ENCODE results near the gene NFAM1. TPM values are rescaled to one million over a fixed set of nuclear protein-coding genes. Genes with fewer than 3 reads are reported as not detected.

The NFAM1 gene
- total RNA-seq, 2 donors from 2014 or later = 0.07 to 0.54 TPM

DNA sequence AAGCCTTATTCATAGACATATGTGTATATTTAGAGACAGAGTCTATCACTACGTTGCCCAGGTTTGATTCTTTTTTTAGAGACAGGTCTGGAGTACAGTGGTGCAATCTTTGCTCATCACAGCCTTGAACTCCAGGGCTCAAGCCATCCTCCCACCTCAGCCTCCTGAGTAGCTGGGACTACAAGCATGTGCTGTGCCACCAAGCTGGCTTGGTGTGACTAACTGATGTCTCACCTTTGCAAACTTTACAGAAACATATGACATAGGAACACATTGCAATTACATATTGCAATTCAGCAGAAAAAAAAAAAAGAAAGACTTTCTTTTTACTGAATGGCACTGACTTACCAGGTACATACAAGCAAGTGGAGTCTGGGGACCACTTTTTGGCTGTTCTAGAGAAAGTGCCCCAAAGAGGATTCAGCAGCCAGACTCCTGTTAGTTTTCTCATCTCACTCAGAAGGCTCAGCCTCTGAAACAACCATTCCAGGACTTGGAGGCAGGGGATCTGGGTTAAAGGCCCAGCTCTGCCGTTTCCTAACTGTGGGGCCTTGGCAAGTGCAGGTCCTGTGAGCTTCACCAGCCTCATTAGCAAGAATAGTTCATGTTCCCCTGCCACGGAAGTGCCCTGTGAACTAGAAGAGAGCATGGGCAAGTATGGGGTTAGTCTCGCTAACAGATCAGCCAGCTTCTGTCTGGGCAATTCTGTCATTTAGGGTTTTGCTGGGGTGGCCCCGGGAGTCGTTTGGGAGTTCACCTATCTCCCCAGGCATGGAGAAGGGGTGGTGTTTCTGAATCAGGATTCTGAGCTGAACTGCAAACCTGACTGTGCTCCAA lies 11.3 kb upstream of the NFAM1 start:
- peak; percentile 29 to 64 for ATAC-seq
- Mint-ChIP-seq H3K36me3 (no peaks in the 10 kb centered on the region), H3K27ac (peak overlapping the region; percentile 22 to 82), H3K9me3 (no peaks in the 10 kb centered on the region)
- no peak for DNase-seq (ENCODE audit: low spot score in 2 of 2)

- no peak for ATAC-seq
- Mint-ChIP-seq H3K9me3 (no peaks in the 10 kb centered on the region), H3K36me3 (no peaks in the 10 kb centered on the region), H3K27ac (peak overlapping the region in 1 of 2 donors; percentile 82)
- no peak for DNase-seq (ENCODE audit: low spot score in 2 of 2)
Measured at GRCh38 chr22:42442748-42443147, 10.5 kb upstream of the NFAM1 start.

- ATAC-seq = no peak
- no peak for DNase-seq (ENCODE audit: low spot score in 2 of 2)
- no peaks in the 10 kb centered on the region for H3K36me3 Mint-ChIP-seq
- no peak overlapping the region for H3K27ac Mint-ChIP-seq
- H3K9me3 Mint-ChIP-seq = no peaks in the 10 kb centered on the region
Measured at GRCh38 chr22:42440728-42441127, 8.5 kb upstream of the NFAM1 start.

DNA sequence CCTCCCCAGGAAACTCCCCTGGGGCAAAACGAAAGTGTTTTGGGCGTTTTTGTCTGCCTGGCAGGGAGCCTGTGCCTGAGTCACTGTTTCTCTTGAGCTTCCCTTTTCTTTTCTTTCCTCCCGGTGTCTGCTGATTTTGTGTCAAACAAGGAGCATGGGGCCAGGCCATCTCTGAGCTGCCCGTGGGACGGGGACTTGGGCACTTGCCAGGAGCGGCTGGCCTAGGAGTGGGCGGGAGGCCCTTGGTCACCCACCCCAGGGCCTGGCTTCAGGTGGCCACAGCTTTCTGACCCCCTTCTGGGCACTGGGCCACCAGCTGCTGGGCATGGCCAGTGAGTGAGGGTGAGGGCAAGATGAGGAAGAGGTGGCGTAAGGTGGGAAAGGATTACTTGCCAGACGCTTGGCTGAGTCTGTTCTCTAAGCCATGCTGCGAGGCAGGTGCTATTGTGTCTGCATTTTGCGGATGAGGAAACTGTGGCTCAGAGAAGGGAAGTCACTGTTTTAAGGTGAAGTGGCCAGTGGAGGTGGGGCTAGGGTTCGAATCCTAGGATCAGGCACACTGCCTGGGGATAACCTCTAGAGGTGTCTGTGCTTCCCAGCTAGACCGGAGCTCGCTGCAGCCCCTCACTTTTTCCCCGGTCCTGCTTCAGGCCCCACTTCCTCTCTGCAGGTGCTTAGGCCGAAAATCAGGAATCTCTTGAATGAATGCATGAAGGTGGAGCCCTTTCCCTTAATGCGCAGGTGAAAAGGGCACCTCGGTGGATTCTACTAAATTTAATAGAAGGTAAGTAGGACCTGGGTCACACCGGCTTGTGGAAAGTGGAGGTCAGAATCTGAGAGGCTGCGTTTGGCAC lies 7.8 kb upstream of the NFAM1 start:
- no peaks in the 10 kb centered on the region for H3K36me3 Mint-ChIP-seq
- H3K9me3 Mint-ChIP-seq = no peaks in the 10 kb centered on the region
- DNase-seq (ENCODE audit: low spot score in 2 of 2) (no peak), ATAC-seq (no peak)
- peak overlapping the region; percentile 46 to 90 for H3K27ac Mint-ChIP-seq

DNA sequence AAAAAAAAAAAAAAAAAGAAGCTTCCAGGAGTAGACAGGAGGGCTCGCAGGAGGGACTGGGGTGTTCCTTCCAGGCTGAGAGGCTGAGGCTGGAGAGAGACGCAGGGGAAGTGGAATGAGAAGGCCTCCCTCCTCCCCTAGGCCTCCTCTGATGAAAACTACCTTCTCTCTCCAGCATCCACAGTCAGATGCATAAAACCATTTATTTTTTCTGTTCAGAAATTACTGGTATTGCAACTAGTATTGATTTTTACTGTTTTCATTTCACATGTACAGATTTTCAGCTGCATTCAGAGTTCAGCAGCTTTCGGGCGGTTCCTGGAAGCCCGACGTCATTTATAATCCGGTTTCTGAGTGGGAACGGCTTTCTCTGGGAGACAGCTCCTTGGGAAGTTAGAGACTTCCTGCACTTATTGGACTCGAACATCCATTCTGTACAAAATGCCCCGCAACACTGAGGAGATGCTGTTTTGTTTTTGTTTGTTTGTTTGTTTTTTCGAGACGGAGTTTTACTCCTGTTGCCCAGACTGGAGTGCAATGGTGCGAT lies 6.9 kb upstream of the NFAM1 start:
- H3K9me3 Mint-ChIP-seq = no peaks in the 10 kb centered on the region
- H3K36me3 Mint-ChIP-seq = no peaks in the 10 kb centered on the region
- peak in 1 of 2 donors; percentile 16 for ATAC-seq
- DNase-seq (ENCODE audit: low spot score in 2 of 2) = no peak
- peak overlapping the region; percentile 46 to 53 for H3K27ac Mint-ChIP-seq

DNA sequence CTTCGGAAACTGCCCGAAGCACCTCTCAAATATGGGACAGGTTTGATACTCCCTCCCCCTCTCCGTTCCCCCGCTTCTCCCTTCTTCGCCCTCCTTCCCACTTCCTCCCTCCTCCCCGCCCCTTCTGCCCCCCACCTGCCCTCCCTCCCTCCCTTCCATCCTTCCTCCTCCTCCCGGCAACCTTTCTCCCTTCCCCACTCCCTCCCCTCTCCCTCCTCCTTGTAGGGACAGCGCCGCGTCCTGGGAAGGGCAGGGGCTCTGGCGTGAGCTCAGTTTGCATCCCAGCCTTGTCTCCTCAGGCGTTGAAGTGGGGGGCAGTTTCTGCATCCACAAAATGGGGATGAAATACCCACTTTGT lies 6.1 kb upstream of the NFAM1 start:
- DNase-seq (ENCODE audit: low spot score in 2 of 2) = no peak
- H3K9me3 Mint-ChIP-seq = no peaks in the 10 kb centered on the region
- H3K27ac Mint-ChIP-seq = no peak overlapping the region
- H3K36me3 Mint-ChIP-seq = no peaks in the 10 kb centered on the region
- no peak for ATAC-seq

DNA sequence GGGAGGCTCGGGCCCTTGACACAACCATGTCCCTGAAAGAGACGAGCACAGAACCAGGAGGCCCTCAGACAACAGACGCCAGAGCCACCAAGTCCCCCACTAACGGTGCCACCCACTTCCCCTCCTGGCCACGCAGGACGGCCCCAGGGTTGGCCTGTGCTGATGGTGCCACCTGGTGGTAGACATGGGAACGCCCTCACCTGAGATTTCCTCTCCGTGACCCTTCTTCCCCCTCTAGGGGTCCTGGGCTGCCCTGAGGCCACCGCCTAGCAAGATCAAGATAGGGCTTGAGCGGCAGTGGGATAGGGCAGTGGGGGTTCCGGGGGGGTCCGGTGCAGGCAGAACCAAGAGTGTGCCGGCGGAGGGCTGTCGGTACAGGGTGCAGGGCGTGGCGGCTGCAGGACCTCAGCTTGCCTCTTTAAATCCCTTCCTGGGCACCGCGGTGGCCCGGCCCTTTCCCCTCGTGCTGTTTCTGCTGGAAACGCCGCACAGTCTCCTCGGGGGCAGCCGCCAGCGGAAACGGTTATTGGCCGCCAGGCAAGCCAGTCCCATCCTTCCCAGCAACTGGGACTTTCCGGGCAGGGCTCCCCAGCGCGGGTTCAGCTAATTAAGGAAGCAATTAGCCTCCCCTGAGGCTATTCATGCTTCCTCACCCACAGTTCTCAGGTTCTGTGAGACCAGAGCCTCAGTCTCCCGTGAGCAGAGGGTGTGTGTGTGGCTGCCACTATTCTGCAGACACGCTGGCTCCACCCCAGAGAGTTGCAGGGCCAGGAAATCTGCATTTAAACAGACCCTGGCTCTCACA lies 5.5 kb upstream of the NFAM1 start:
- peak; percentile 91 to 92 for ATAC-seq
- H3K27ac Mint-ChIP-seq = no peak overlapping the region

DNA sequence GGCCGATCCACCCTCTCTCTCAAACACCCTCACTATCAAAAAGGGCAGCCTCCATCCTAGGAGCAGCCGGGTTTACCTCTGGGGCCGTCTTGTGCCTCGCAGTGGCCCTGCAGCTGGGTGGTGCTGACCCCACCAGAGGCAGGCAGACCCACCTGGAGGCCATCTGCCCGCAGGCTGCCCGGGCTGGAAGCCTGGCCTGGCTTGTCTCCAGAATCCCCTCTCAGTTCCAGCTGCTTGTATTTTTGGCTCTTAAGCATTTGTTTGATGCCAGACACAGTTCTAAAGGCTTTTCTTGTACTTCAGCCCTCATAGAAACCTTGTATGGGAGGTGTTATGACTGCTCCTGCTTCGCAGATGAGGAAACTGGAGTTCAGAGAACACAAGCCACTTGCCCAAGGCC lies 4.2 kb upstream of the NFAM1 start:
- H3K9me3 Mint-ChIP-seq = no peaks in the 10 kb centered on the region
- no peaks in the 10 kb centered on the region for H3K36me3 Mint-ChIP-seq
- ATAC-seq (no peak), DNase-seq (ENCODE audit: low spot score in 2 of 2) (no peak)
- H3K27ac Mint-ChIP-seq = no peak overlapping the region

More for the DNA sequence above, 5.5 kb upstream of the NFAM1 start:
- DNase-seq (ENCODE audit: low spot score in 2 of 2) = peak; percentile 79 to 92
- Mint-ChIP-seq H3K36me3 (no peaks in the 10 kb centered on the region), H3K9me3 (no peaks in the 10 kb centered on the region)

- Mint-ChIP-seq H3K9me3 (no peaks in the 10 kb centered on the region), H3K36me3 (no peaks in the 10 kb centered on the region), H3K27ac (no peak overlapping the region)
- ATAC-seq (no peak), DNase-seq (ENCODE audit: low spot score in 2 of 2) (no peak)
Measured at GRCh38 chr22:42434748-42435425, 2.7 kb upstream of the NFAM1 start.

DNA sequence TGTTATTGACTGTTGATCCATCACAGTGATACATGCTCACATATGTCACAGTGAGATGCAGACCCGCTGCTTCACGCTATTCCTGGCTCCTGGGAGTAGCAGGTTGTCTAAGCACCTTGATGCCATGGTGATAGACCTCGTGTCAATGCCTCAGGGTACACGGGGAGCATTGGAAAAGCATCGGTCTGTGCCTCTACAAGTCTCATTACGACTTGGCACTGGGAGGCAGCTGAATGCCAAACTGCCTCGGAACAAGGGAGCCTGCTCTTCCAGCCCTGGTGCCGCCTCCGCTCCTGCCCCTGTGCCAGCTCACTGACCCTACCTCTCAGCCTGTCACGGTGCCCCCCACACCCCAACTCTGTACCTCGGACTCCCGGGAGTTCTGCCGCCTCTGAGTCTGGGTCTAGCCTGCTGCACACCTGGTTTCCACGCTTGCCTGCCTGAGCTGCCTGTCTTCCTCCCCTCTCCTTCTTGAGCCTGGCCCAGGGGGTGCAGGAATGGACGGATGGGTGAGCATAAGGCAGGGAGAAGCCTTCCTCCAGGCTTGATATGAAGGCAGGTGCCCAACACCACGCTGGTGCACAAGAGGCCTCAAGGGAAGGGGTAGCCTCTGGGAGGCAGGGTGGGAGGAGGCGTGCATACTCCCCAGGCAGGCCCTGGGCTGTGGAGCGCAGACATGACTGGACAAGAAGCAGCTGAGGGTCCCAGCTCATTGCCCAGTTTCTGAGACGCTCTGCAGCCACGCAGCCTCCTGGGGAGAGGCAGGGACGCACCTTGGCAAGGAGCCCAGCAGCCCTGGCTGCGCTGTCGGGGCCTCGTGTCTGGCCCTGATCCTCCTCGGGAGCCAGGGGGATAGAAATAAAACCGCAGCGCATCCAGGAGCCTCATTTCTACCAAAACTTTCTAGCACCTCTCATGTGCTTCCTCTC lies 1.8 kb upstream of the NFAM1 start:
- Mint-ChIP-seq H3K27ac (no peak overlapping the region), H3K36me3 (no peaks in the 10 kb centered on the region), H3K9me3 (no peaks in the 10 kb centered on the region)
- DNase-seq (ENCODE audit: low spot score in 2 of 2) (no peak), ATAC-seq (no peak)

GRCh38 chr22:42432818-42433217 lies 615 bp upstream of the NFAM1 start:
- no peak overlapping the region for H3K27ac Mint-ChIP-seq
- no peaks in the 10 kb centered on the region for H3K9me3 Mint-ChIP-seq
- H3K36me3 Mint-ChIP-seq = no peaks in the 10 kb centered on the region
- DNase-seq (ENCODE audit: low spot score in 2 of 2) = no peak
- ATAC-seq = no peak

DNA sequence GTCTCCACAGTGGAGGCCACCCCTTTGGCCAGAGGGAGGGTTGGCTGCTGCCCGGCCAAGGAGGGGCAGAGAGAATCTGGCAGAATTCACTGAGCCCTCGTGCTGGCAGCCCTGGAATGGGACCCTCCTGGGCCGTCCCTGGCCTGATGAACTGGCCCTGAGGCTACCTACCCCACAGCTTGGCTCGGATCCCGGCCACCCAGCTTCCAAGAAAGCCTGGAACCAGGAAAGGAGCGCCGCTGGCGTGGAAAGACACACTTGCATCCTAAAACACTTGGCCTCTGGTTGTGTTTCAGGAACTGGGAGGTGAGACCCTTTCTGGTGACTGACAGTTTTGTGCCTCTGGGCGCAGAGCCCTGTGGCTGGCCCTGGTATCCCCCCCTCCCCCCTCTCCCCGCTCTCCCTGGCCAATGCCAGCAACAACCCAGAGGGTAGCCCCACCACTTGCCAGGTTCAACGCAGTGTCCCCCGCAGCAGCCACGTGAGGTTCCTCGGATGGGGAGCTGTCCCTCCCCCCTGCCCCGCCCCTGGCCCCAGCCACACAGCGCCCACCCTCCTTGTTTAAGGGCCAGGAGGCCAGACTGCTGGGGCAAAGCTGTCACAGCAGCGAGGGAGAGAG lies 693 bp downstream of the NFAM1 start:
- ATAC-seq = no peak
- H3K36me3 Mint-ChIP-seq = no peaks in the 10 kb centered on the region
- no peak for DNase-seq (ENCODE audit: low spot score in 2 of 2)
- H3K27ac Mint-ChIP-seq = no peak overlapping the region
- H3K9me3 Mint-ChIP-seq = no peaks in the 10 kb centered on the region

DNA sequence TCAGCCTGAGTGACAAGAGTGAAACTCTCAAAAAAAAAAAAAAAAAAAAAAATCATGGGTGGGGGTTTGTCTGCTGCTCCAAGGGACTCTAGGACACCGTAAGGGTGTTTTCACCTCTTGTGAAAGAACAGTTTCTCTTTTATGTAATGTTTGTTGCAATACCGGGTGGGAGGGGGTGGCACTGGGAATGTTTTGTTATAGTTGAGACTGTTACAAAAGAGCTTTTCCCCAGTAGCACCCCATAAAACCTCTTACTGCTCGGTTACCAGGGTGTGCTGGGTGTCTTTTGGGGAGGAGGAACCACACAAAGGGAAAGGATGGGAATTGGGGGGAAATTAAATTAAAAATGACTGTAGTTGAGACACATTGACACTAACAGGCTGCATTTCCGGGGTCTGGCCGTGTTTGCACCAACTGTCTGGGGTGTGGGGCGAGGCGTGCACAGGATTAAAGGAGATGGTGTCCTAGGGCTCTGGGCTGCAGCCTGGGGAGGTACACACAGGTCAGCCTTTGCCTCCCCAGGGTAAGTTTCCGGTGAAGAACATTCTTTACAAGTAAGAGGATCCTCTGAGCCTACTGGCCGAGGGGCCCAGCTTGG lies 1.6 kb downstream of the NFAM1 start:
- ATAC-seq (no peak), DNase-seq (ENCODE audit: low spot score in 2 of 2) (no peak)
- H3K9me3 Mint-ChIP-seq = no peaks in the 10 kb centered on the region
- H3K36me3 Mint-ChIP-seq = no peaks in the 10 kb centered on the region
- peak overlapping the region in 1 of 2 donors; percentile 23 for H3K27ac Mint-ChIP-seq

GRCh38 chr22:42428760-42429159 lies 3.4 kb downstream of the NFAM1 start:
- ATAC-seq (no peak), DNase-seq (ENCODE audit: low spot score in 2 of 2) (no peak)
- H3K27ac Mint-ChIP-seq = no peak overlapping the region
- no peaks in the 10 kb centered on the region for H3K36me3 Mint-ChIP-seq
- no peaks in the 10 kb centered on the region for H3K9me3 Mint-ChIP-seq

- no peak overlapping the region for H3K27ac Mint-ChIP-seq
- H3K9me3 Mint-ChIP-seq = no peaks in the 10 kb centered on the region
- H3K36me3 Mint-ChIP-seq = no peaks in the 10 kb centered on the region
- no peak for DNase-seq (ENCODE audit: low spot score in 2 of 2)
- ATAC-seq = no peak
Measured at GRCh38 chr22:42428025-42428424, 4.2 kb downstream of the NFAM1 start.

Data from activated naive CD4-positive, alpha-beta T cell treated with anti-CD3 and anti-CD28 coated beads, Interleukin-2, amount 50 U/mL, for 72 hours (primary cell).